IgD-negative memory B cell (primary cell): Measurements from ENCODE around the gene APLP2. TPM values are rescaled to one million over a fixed set of nuclear protein-coding genes. Genes with fewer than 3 reads are reported as not detected.
A peak's percentile ranks its signal among the peaks of the same experiment; 100 is the strongest.
"Not testable (repeated sequence)": the region's sequence is repeated elsewhere in the genome, so short reads cannot be mapped to it uniquely, and the experiment has no call there.

Experiments
- H3K27ac Mint-ChIP-seq, 3 donors: one replicate each; pipeline ENCODE4 v1.8.0; 2020 to 2022; ENCODE audit warnings: mild to moderate bottlenecking in 3 of 3, mixed read lengths in 3 of 3, moderate library complexity in 1 of 3
- H3K27me3 Mint-ChIP-seq: one replicate; pipeline ENCODE4 v1.8.0; 2021; ENCODE audit warnings: mixed read lengths
- H3K36me3 Mint-ChIP-seq: one replicate; pipeline ENCODE4 v1.8.0; 2020; ENCODE audit warnings: mild to moderate bottlenecking, mixed read lengths
- H3K4me1 Mint-ChIP-seq, 3 donors: one replicate each; pipeline ENCODE4 v1.8.0; 2020 to 2022; ENCODE audit warnings: mixed read lengths in 3 of 3, mild to moderate bottlenecking in 1 of 3
- H3K4me3 Mint-ChIP-seq, 4 donors: one replicate each; pipeline ENCODE4 v1.8.0; 2020 to 2022; ENCODE audit warnings: mild to moderate bottlenecking in 4 of 4, mixed read lengths in 4 of 4, moderate library complexity in 3 of 4
- H3K9me3 Mint-ChIP-seq, 3 donors: one replicate each; pipeline ENCODE4 v1.8.0; 2020 to 2021; ENCODE audit warnings: mixed read lengths in 3 of 3, mild to moderate bottlenecking in 1 of 3
- polyA plus RNA-seq: library from polyadenylated mRNA; unstranded; fragments of 300-500 nt; fragmentation: Illumina TruSeq; gene quantifications from one replicate; pipeline ENCODE4 v1.2.3, GENCODE V29; 2021

Gene APLP2
- polyA plus RNA-seq, 1 donor from 2014 or later, result 36.3 TPM

DNA sequence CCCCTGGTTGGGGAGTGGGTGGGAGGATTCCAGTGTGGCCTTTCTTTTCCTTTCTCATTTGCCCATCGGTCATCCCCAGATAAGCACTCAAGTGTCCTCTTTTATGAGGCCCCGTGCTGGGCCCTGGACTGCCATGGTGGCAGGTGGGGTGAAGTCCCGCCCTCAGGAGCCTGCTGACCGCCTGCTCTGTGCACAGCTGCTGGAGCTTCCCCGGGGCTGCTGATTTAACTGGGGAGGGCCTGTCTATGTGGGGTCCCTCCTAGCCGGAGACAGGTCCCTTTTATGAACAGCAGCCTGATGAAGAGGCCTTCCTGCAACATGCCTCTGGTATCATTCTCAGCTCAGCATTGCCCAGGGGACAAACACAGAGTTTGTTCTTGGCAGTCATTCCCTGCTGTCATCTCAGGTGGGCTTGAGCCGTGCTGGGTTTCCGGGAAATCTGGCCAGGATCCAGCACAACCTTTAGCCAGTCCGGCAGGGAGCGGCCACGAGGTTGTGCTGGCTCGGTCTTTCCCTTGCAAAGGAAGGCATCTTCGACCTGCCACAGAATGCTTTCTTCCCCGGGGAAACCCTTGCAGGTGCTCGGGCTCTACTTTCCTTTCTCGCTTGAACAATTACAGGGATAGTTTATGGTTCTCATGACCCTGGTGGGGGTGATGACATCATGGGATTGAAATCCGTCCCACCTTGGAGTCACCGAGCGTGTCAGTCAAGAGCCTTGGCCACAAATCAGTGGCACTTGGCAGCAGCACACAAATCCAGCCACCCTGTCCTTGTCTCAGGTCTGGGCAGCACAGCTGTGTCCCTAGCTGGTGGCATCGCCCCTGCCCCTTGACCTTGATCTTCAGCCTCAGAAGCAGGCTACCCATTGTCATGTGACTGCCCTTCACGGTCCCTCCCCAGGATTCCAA is 110.0 kb downstream of the APLP2 start:
- peak overlapping the region in 3 of 4 donors; percentile 73 to 94 (median 76) for H3K4me3 Mint-ChIP-seq
- peaks cover 1% of the 10 kb centered on the region for H3K36me3 Mint-ChIP-seq
- H3K27me3 Mint-ChIP-seq, result peaks cover 2% of the 10 kb centered on the region
- peak overlapping the region; percentile 94 to 100 (median 99) for H3K27ac Mint-ChIP-seq
- peaks cover 2 to 4% (median 3%) of the 10 kb centered on the region in 3 donors for H3K9me3 Mint-ChIP-seq
- H3K4me1 Mint-ChIP-seq, result peaks cover 38 to 54% (median 42%) of the 10 kb centered on the region in 3 donors

DNA sequence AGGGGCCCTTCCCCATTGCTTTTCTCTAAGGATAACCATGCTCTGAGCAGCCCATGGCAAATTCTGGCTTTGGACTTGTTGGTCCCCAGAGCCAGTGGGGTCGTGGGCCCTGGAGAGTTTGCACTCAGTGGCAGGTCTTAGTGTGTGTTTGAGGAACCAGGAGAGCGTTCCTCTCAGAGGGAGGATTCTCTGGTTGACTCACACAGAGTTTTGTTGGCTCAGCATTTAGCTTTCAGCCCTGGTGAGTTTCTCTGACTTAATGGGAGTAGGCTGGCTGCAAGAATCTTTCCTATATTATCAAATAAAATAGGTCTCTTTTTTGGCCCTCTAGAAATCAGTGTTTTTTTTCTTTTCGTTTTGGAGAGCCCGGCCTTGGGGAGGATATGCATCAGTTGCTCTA is 110.8 kb downstream of the APLP2 start:
- Mint-ChIP-seq H3K27me3 (peaks cover 2% of the 10 kb centered on the region), H3K4me3 (peak overlapping the region in 3 of 4 donors; percentile 76 to 94 (median 93)), H3K4me1 (peaks cover 32 to 54% (median 42%) of the 10 kb centered on the region in 3 donors), H3K36me3 (peaks cover 4% of the 10 kb centered on the region), H3K9me3 (peaks cover 0 to 2% (median 0%) of the 10 kb centered on the region in 3 donors), H3K27ac (peak overlapping the region; percentile 94 to 100 (median 99))

DNA sequence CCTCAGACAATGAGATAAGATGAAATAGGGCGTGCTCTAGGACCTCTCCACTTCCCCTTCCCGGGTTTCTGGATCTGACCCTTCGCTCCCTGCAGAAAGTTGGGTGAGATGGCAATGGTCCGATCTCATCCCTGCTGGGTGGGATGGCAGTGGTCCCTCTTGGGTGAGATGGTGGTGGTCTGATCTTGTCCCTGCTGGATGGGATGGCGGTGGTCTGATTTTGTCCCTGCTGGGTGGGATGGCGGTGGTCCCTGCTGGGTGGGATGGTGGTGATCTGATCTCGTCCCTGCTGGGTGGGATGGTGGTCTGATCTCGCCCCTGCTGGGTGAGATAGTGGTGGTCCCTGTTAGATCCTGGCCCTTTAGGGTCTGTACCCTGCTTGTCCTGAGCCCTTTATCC is 111.2 kb downstream of the APLP2 start:
- Mint-ChIP-seq H3K27me3 (peaks cover 2% of the 10 kb centered on the region), H3K27ac (peak overlapping the region; percentile 94 to 100 (median 99)), H3K4me3 (peak overlapping the region; percentile 44 to 94 (median 84)), H3K9me3 (peaks cover 0 to 1% (median 0%) of the 10 kb centered on the region in 3 donors), H3K4me1 (peaks cover 30 to 52% (median 42%) of the 10 kb centered on the region in 3 donors), H3K36me3 (peaks cover 4% of the 10 kb centered on the region)

DNA sequence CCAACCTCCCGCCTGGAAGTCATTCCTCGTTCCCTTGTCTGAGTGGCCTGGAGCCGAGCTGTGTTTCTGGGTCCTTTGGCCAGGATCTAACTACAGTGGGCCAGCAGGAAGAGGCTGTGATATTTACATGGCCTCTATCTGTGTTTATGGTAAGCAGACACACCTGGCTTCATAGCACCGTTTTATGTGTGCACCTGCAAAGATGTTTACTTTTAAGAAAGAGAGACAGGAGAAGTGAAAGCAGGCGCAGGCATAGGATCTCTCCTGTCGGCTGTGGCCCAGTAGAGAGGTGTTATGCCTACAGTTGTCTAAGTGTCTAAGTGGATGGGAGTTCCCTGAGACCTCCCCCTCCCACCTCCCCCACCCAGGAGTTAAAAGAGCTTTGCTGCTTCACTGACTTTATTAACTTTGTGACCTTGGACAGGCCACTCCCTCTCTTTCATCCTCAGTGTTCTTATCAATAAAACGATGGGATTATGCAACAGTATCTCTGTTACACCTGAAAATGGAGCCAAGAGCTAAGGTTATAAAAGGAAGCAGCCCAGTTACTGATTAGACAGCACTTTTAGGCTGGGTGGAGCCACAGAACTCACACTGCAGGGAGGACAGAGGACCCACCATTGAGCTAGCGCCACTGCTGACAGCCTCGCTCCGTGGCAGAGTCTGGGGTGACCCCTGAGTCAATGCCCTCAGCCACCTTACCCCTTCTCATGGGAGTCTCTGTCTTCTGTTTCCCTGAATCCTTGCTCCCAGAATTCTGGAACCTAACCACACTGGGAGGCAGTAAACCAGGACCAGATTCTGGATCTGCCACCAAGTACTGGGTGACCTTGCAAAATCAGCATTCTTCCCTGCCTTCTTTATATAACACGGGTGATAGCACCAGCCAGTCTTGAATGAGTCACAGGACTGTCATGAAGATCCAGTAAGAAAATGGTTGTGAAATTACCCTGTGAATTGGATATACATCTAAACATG is 111.9 kb downstream of the APLP2 start:
- Mint-ChIP-seq H3K4me3 (peak overlapping the region; percentile 44 to 94 (median 84)), H3K36me3 (peaks cover 3% of the 10 kb centered on the region), H3K27me3 (peaks cover 2% of the 10 kb centered on the region), H3K27ac (peak overlapping the region; percentile 94 to 100 (median 99)), H3K9me3 (no peaks in the 10 kb centered on the region), H3K4me1 (peaks cover 33 to 50% (median 41%) of the 10 kb centered on the region in 3 donors)

DNA sequence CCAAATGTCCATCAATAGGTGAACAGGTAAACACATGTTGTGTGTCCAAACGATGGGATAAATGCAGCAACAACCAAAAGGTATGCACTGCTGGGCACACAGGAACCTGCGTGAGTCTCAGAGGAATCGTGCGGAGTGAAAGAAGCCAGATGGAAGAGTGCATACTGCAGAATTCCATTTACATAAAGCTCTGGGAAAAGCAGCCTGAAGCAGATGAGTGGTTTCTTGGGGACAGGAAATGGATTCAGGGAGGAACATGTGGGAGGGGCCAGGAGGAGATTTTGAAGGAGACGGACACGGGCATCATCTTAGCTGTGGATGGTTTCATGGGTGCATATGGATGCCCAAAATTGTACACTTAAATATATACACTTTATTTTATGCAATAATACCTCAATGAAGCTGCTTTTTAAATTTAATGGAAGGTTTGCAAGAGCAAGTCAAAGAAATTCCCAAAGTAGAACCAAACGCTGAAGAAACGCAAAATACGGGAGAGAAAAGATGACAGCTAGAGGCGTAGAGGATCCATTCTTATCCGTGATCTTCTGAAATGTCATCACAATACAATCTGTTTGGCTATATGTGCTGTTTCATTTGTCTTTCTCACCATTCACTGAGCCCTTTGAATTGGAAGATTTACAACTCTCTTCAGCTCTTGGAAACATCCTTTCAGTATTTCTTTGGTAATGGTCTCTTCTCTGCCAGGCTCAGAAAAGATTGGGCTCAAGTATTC is 114.3 kb downstream of the APLP2 start:
- peak overlapping the region in 1 of 4 donors; percentile 65 for H3K4me3 Mint-ChIP-seq
- peaks cover 6% of the 10 kb centered on the region for H3K36me3 Mint-ChIP-seq
- no peaks in the 10 kb centered on the region for H3K9me3 Mint-ChIP-seq
- peaks cover 33 to 39% (median 35%) of the 10 kb centered on the region in 3 donors for H3K4me1 Mint-ChIP-seq
- peak overlapping the region in 2 of 3 donors; percentile 67 to 75 for H3K27ac Mint-ChIP-seq
- H3K27me3 Mint-ChIP-seq, result peaks cover 2% of the 10 kb centered on the region

DNA sequence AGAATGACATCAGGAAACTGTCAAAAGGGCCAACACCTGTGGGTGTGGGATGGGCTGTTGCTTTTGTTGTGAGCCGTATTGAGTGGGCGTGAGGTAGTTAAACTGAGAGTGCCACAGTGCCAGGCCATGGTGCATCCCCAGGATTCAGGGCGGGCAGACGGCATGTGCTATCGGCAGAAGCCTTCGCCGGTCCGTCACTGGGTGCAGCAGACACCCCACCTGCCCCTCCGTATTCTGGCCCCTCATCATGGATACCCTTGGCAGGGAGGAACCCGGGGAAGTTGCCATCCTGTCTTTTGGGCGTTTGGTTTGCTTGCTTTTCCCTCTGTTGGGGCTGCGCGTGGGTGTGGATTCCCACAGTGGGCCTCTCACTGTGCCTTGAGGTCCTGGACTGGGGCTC is 117.4 kb downstream of the APLP2 start:
- H3K4me3 Mint-ChIP-seq, result no peak overlapping the region

DNA sequence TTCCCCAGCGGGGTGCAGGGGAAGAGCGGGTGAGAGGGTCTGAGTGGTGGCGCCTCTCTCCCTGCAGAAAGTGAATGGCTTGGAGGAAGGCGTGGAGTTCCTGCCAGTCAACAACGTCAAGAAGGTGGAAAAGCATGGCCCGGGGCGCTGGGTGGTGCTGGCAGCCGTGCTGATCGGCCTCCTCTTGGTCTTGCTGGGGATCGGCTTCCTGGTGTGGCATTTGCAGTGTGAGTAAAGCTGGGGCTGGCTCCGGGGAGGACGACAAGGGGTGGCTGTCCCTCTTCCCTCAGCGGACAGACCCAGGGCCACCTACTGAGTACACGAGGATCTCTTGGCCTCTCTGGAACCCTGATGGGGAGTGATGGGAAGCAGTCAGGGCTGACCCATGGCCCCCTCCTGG is 118.4 kb downstream of the APLP2 start:
- H3K27ac Mint-ChIP-seq, result no peak overlapping the region
- H3K4me1 Mint-ChIP-seq, result peaks cover 7 to 11% (median 10%) of the 10 kb centered on the region in 3 donors
- no peak overlapping the region for H3K4me3 Mint-ChIP-seq
- no peaks in the 10 kb centered on the region for H3K27me3 Mint-ChIP-seq
- H3K36me3 Mint-ChIP-seq, result peaks cover 9% of the 10 kb centered on the region
- H3K9me3 Mint-ChIP-seq, result no peaks in the 10 kb centered on the region

More for the DNA sequence above, 117.4 kb downstream of the APLP2 start:
- H3K9me3 Mint-ChIP-seq, result no peaks in the 10 kb centered on the region
- peaks cover 11% of the 10 kb centered on the region in 3 donors for H3K4me1 Mint-ChIP-seq
- no peaks in the 10 kb centered on the region for H3K27me3 Mint-ChIP-seq
- H3K27ac Mint-ChIP-seq, result peak overlapping the region in 2 of 3 donors; percentile 45 to 80
- H3K36me3 Mint-ChIP-seq, result peaks cover 9% of the 10 kb centered on the region

DNA sequence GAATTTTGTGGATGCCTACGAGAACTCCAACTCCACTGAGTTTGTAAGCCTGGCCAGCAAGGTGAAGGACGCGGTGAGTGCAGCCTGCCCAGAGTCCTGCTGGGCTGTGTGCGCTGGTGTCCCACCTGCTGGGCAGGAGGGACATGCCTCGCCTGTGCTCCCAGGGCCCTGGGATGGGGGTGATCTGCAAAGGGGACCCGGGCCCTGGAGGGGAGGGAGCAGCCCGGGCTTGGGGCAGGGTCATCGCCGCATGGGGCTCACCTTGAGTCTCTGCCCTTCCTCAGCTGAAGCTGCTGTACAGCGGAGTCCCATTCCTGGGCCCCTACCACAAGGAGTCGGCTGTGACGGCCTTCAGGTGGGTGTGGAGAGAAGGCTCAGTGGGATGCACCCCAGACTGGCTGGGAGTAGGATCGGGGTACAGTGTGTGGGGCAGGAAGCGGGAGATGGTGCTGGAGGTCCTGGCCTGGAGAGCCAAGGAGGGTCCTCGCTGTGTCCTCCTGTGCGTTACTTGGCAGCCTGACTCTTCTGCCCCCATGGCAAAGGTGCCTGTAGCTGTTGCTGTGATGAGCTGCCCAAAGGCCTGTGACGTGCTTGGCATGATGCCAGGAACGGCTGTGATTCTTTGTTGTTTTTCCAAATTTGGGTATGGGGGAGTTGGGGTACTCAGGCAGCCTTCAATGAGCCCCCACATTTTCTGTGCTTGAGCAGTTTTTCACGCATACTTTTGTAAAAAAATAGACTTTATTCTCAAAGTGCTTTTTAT is 119.1 kb downstream of the APLP2 start:
- Mint-ChIP-seq H3K36me3 (peaks cover 9% of the 10 kb centered on the region), H3K9me3 (no peaks in the 10 kb centered on the region), H3K4me3 (peak overlapping the region in 2 of 4 donors; percentile 9 to 47), H3K27me3 (no peaks in the 10 kb centered on the region), H3K27ac (peak overlapping the region in 1 of 3 donors; percentile 74), H3K4me1 (peaks cover 6 to 11% (median 7%) of the 10 kb centered on the region in 3 donors)

DNA sequence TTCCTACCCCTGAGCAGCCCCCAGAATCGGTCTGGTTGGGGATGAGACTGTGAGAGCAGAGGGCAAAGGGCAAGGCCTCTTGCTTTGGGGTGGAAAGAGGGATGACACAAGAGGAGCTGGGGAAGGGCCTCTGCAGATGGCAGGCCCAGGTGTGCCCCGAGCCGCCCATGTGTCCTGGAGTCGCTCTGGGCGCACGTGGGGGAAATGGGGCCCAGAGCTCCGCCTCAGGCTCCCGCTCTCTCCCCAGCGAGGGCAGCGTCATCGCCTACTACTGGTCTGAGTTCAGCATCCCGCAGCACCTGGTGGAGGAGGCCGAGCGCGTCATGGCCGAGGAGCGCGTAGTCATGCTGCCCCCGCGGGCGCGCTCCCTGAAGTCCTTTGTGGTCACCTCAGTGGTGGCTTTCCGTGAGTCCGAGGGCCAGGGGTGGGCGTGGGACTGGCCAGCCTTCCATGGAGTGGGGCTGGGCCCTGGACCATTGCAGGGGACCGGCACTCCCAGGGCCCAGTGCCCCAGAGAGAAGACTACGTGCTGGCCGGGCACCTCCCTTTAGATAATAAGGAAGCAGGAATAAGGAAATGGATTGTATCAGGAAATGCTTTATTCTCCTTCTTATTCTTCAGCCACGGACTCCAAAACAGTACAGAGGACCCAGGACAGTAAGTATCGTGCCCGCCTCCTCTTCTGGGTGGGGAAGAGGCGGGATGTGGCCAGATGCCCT is 120.0 kb downstream of the APLP2 start:
- Mint-ChIP-seq H3K9me3 (no peaks in the 10 kb centered on the region), H3K4me1 (peaks cover 0 to 11% (median 3%) of the 10 kb centered on the region in 3 donors), H3K27me3 (no peaks in the 10 kb centered on the region), H3K36me3 (peaks cover 10% of the 10 kb centered on the region), H3K27ac (peak overlapping the region in 1 of 3 donors; percentile 74), H3K4me3 (no peak overlapping the region)

DNA sequence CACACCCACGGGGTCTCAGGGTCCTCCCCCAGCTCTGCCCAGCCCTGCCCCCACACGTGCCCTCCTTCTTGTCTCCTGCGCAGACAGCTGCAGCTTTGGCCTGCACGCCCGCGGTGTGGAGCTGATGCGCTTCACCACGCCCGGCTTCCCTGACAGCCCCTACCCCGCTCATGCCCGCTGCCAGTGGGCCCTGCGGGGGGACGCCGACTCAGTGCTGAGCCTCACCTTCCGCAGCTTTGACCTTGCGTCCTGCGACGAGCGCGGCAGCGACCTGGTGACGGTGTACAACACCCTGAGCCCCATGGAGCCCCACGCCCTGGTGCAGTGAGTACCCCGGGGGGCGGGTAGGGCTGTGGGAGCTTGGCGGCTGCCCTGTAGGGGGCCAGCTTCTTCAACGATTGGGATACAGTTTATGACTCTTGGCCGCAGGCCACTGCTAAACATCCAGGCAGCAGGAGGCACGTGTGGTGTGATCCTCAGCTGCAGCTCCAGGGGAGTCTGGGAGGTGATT is 120.7 kb downstream of the APLP2 start:
- Mint-ChIP-seq H3K27me3 (no peaks in the 10 kb centered on the region), H3K36me3 (peaks cover 8% of the 10 kb centered on the region), H3K27ac (no peak overlapping the region), H3K9me3 (no peaks in the 10 kb centered on the region), H3K4me3 (no peak overlapping the region), H3K4me1 (peaks cover 0 to 11% (median 3%) of the 10 kb centered on the region in 3 donors)

DNA sequence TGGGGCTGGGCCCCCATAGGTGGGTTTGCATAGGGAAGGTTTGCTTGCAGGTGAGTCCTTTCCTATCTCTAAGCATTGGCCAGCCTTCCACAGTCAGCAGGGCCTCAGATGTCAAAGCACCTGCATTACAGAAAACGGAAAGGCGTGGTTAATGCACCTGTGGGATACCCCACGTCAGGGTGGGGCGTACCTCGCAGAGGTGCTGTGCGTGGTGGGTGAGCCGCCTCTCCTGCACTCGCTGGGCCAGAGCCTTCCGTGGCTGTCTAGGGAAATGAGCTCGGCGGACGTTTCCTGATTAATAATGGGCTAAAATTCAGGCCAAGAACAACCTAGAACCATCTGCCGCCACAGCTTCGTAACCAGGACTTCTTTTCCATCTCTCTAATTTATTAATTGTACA is 122.2 kb downstream of the APLP2 start:
- Mint-ChIP-seq H3K4me3 (no peak overlapping the region), H3K36me3 (peaks cover 6% of the 10 kb centered on the region), H3K27me3 (no peaks in the 10 kb centered on the region), H3K9me3 (no peaks in the 10 kb centered on the region), H3K4me1 (peaks cover 0 to 1% (median 0%) of the 10 kb centered on the region in 3 donors), H3K27ac (no peak overlapping the region)

DNA sequence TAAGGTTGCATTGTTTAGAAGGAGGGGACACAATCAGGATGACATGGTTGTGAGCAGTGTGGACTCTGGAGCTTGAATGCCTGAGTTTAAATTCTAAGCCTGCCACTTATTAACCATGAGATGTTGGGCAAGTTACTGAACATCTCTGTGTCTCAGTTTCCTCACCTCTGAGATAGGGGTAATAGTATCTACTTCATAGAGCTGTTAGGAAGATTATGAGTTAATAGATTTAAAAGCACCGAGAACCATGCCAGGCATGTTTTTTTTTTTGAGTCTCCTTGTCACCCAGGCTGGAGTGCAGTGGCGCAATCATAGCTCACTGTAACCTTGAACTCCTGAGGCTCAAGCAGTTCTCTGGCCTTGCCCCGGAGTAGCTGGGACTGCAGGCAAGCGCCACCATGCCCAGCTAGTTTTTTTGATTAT is 123.2 kb downstream of the APLP2 start:
- no peaks in the 10 kb centered on the region for H3K9me3 Mint-ChIP-seq
- H3K36me3 Mint-ChIP-seq, result peaks cover 5% of the 10 kb centered on the region
- no peaks in the 10 kb centered on the region for H3K27me3 Mint-ChIP-seq
- H3K4me1 Mint-ChIP-seq, result no peaks in the 10 kb centered on the region
- H3K4me3 Mint-ChIP-seq, result no peak overlapping the region
- peak overlapping the region in 1 of 3 donors; percentile 32 for H3K27ac Mint-ChIP-seq

DNA sequence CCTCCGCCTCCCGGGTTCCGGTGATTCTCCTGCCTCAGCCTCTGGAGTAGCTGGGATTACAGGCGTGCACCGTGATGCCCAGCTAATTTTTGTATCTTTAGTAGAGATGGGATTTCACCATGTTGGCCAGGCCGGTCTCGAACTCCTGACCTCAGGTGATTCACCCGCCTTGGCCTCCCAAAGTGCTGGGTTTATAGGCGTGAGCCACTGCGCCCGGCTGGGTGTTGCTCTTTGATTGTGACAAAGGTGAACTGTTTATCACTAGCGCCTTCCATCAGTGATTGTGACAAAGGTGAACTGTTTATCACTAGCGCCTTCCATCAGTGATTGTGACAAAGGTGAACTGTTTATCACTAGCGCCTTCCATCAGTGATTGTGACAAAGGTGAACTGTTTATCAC is 123.9 kb downstream of the APLP2 start:
- not testable (repeated sequence) for H3K36me3 Mint-ChIP-seq, H3K27me3 Mint-ChIP-seq, H3K4me1 Mint-ChIP-seq, H3K4me3 Mint-ChIP-seq, H3K27ac Mint-ChIP-seq, H3K9me3 Mint-ChIP-seq
